ENCODE results near the gene FLNA. TPM values are rescaled to one million over a fixed set of nuclear protein-coding genes. Genes with fewer than 3 reads are reported as not detected.
"Not testable (repeated sequence)": the region's sequence is repeated elsewhere in the genome, so short reads cannot be mapped to it uniquely, and the experiment has no call there.

Gene FLNA
- total and polyA plus RNA-seq, 2 experiments from 2014 or later, result 396 to 468 TPM

- no peak overlapping the region for H2AFZ ChIP-seq
- no peaks in the 10 kb centered on the region for H3K79me2 ChIP-seq
- H3K27ac ChIP-seq, result no peak overlapping the region
- H3K4me3 ChIP-seq, result no peak overlapping the region
- no peaks in the 10 kb centered on the region for H3K9me2 ChIP-seq (replicated peaks; ENCODE audit: insufficient read depth)
- TF ChIP-seq CTCF (IDR thresholded peaks at IDR 0.05; ENCODE audit: poor library complexity) (no peak), EZH2 (IDR thresholded peaks at IDR 0.05; ENCODE audit: borderline replicate concordance) (no peak), EZH2phosphoT487 (IDR thresholded peaks at IDR 0.05; ENCODE audit: low read depth, severe bottlenecking, unreplicated experiment) (no peak)
- no peaks in the 10 kb centered on the region for H3K27me3 ChIP-seq
- no peak overlapping the region for H3K4me2 ChIP-seq
- WGBS (ENCODE audit: low lambda C conversion rate, missing lambda C conversion rate), result 81% methylated on average over 11 of the region's 11 CpGs
- no peak for DNase-seq (ENCODE audit: low spot score)
- no peaks in the 10 kb centered on the region for H3K36me3 ChIP-seq (replicated peaks; ENCODE audit: insufficient read depth, low read depth)
- no peaks in the 10 kb centered on the region for H4K20me1 ChIP-seq (ENCODE audit: insufficient read depth, poor library complexity, severe bottlenecking)
- no peaks in the 10 kb centered on the region for H3K4me1 ChIP-seq (ENCODE audit: insufficient read depth)
- no peaks in the 10 kb centered on the region for H3K9me3 ChIP-seq (ENCODE audit: low read depth)
Measured at GRCh38 chrX:154305541-154306205, 68.8 kb downstream of the FLNA start.

- 78% methylated on average over 10 of the region's 10 CpGs for WGBS (ENCODE audit: low lambda C conversion rate, missing lambda C conversion rate)
- Histone ChIP-seq H3K27me3 (no peaks in the 10 kb centered on the region), H2AFZ (no peak overlapping the region), H3K9me2 (replicated peaks; ENCODE audit: insufficient read depth) (no peaks in the 10 kb centered on the region), H3K27ac (no peak overlapping the region), H4K20me1 (ENCODE audit: insufficient read depth, poor library complexity, severe bottlenecking) (no peaks in the 10 kb centered on the region), H3K36me3 (replicated peaks; ENCODE audit: insufficient read depth, low read depth) (no peaks in the 10 kb centered on the region), H3K79me2 (no peaks in the 10 kb centered on the region), H3K4me1 (ENCODE audit: insufficient read depth) (no peaks in the 10 kb centered on the region), H3K4me3 (no peak overlapping the region), H3K9me3 (ENCODE audit: low read depth) (no peaks in the 10 kb centered on the region), H3K4me2 (no peak overlapping the region)
- no peak for TF ChIP-seq EZH2 (IDR thresholded peaks at IDR 0.05; ENCODE audit: borderline replicate concordance)
- no peak for TF ChIP-seq CTCF (IDR thresholded peaks at IDR 0.05; ENCODE audit: poor library complexity)
- TF ChIP-seq EZH2phosphoT487 (IDR thresholded peaks at IDR 0.05; ENCODE audit: low read depth, severe bottlenecking, unreplicated experiment), result no peak
- no peak for DNase-seq (ENCODE audit: low spot score)
Measured at GRCh38 chrX:154304846-154305245, 69.6 kb downstream of the FLNA start.

- WGBS (ENCODE audit: low lambda C conversion rate, missing lambda C conversion rate), result 84% methylated on average over 8 of the region's 8 CpGs
- DNase-seq (ENCODE audit: low spot score), result no peak
- Histone ChIP-seq H3K4me1 (ENCODE audit: insufficient read depth) (no peaks in the 10 kb centered on the region), H3K36me3 (replicated peaks; ENCODE audit: insufficient read depth, low read depth) (no peaks in the 10 kb centered on the region), H2AFZ (no peak overlapping the region), H3K27ac (no peak overlapping the region), H3K9me2 (replicated peaks; ENCODE audit: insufficient read depth) (no peaks in the 10 kb centered on the region), H3K27me3 (no peaks in the 10 kb centered on the region), H3K9me3 (ENCODE audit: low read depth) (no peaks in the 10 kb centered on the region), H3K4me3 (no peak overlapping the region), H3K79me2 (no peaks in the 10 kb centered on the region), H3K4me2 (no peak overlapping the region), H4K20me1 (ENCODE audit: insufficient read depth, poor library complexity, severe bottlenecking) (no peaks in the 10 kb centered on the region)
- TF ChIP-seq CTCF (IDR thresholded peaks at IDR 0.05; ENCODE audit: poor library complexity) (no peak), EZH2 (IDR thresholded peaks at IDR 0.05; ENCODE audit: borderline replicate concordance) (no peak), EZH2phosphoT487 (IDR thresholded peaks at IDR 0.05; ENCODE audit: low read depth, severe bottlenecking, unreplicated experiment) (no peak)
Measured at GRCh38 chrX:154303476-154303875, 71.0 kb downstream of the FLNA start.

- not testable (repeated sequence) for H3K4me2 ChIP-seq; H3K9me2 ChIP-seq (replicated peaks; ENCODE audit: insufficient read depth); H2AFZ ChIP-seq; H3K27me3 ChIP-seq; H3K4me3 ChIP-seq; DNase-seq (ENCODE audit: low spot score); H3K4me1 ChIP-seq (ENCODE audit: insufficient read depth); H3K27ac ChIP-seq; H3K36me3 ChIP-seq (replicated peaks; ENCODE audit: insufficient read depth, low read depth); H3K79me2 ChIP-seq; H3K9me3 ChIP-seq (ENCODE audit: low read depth); H4K20me1 ChIP-seq (ENCODE audit: insufficient read depth, poor library complexity, severe bottlenecking)
- WGBS (ENCODE audit: low lambda C conversion rate, missing lambda C conversion rate), result 86% methylated on average over 7 of the region's 7 CpGs
Measured at GRCh38 chrX:154302998-154303397, 71.4 kb downstream of the FLNA start.

Measured in hepatocyte (in vitro differentiated cells).